ENCODE data around the gene ABLIM3.

ABLIM3 gene

GRCh38 chr5:149141224-149141956, at the start of gene ABLIM3:
Gene ABLIM3 (plus strand): TSS chr5:149141493. CDS start chr5:149142096, 603 bp downstream.
- peak; percentile 26 to 69 for DNase-seq

GRCh38 chr5:149093625-149094024, 47.7 kb upstream of the ABLIM3 start:
- no peak for DNase-seq

- no peak for DNase-seq
Measured at GRCh38 chr5:149094996-149095395, 46.3 kb upstream of the ABLIM3 start.

- DNase-seq = no peak
Measured at GRCh38 chr5:149099920-149100319, 41.4 kb upstream of the ABLIM3 start.

- DNase-seq = no peak
Measured at GRCh38 chr5:149100331-149100730, 41.0 kb upstream of the ABLIM3 start.

GRCh38 chr5:149108651-149109280, 32.5 kb upstream of the ABLIM3 start:
- DNase-seq = no peak

GRCh38 chr5:149110406-149110805, 30.9 kb upstream of the ABLIM3 start:
- DNase-seq = no peak

GRCh38 chr5:149113669-149114068, 27.6 kb upstream of the ABLIM3 start:
- no peak for DNase-seq

GRCh38 chr5:149114403-149115312, 26.6 kb upstream of the ABLIM3 start:
- DNase-seq = peak in 1 of 2 experiments; percentile 60

GRCh38 chr5:149117970-149118369, 23.3 kb upstream of the ABLIM3 start:
- DNase-seq = no peak

GRCh38 chr5:149118463-149118862, 22.8 kb upstream of the ABLIM3 start:
- DNase-seq = no peak

- DNase-seq = no peak
Measured at GRCh38 chr5:149121145-149121544, 20.1 kb upstream of the ABLIM3 start.

- DNase-seq = no peak
Measured at GRCh38 chr5:149123211-149123610, 18.1 kb upstream of the ABLIM3 start.

- DNase-seq = no peak
Measured at GRCh38 chr5:149125386-149125891, 15.9 kb upstream of the ABLIM3 start.

- DNase-seq = no peak
Measured at GRCh38 chr5:149126906-149127305, 14.4 kb upstream of the ABLIM3 start.

GRCh38 chr5:149127394-149127955, 13.8 kb upstream of the ABLIM3 start:
- no peak for DNase-seq

GRCh38 chr5:149128023-149128875, 13.0 kb upstream of the ABLIM3 start:
- peak in 1 of 2 experiments; percentile 9 for DNase-seq

- no peak for DNase-seq
Measured at GRCh38 chr5:149129181-149129580, 12.1 kb upstream of the ABLIM3 start.

- peak in 1 of 2 experiments; percentile 19 for DNase-seq
Measured at GRCh38 chr5:149130121-149130914, 11.0 kb upstream of the ABLIM3 start.

- DNase-seq = no peak
Measured at GRCh38 chr5:149132474-149132873, 8.8 kb upstream of the ABLIM3 start.
